ENCODE measurements around the gene PPP1R12A. TPM values are rescaled to one million over a fixed set of nuclear protein-coding genes. Genes with fewer than 3 reads are reported as not detected.

The PPP1R12A gene
- total RNA-seq, 1 donor from 2014 or later, result 374 TPM

DNA sequence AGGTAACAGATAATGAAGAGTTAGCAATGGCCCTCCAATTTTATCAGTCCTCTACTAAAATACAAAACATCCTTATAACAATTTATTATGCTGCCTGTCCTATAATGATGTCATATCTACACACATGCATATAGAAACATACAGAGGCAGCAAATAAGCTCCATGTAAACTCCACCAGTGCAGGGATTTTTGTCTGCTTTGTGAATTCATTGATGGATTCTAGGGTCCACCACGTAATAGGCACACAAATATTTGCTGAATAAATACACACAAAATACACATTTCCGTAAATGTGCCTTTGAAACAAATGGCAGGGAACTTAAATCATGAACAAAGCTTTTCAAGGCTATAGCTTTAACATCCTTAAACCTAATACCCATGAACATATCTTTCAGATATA lies 34.7 kb downstream of the PPP1R12A start:
- Histone ChIP-seq H3K9me3 (no peaks in the 10 kb centered on the region), H3K4me1 (peaks cover 5 to 55% of the 10 kb centered on the region in 2 donors), H3K27ac (peak overlapping the region in 1 of 2 donors; percentile 2)

DNA sequence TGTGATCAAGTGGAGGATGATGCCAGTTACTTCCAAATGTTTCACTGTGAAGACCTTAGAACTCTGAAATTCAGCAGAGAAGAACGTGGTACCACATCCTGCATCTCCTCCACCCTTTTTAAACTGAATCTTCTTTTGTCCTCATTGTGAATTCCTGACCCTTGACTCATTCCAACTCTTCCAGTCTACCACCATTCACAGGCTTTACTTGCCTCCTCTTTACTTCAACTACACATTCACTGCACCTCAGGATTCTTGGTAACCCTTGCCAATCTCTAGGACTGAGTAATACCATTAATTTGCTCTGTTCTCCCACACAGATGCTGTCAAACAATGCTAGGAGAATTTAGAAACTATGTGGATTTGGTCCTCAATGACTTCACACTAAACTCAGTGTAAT lies 37.3 kb downstream of the PPP1R12A start:
- H3K27ac ChIP-seq, result peak overlapping the region in 1 of 2 donors; percentile 10
- no peak for DNase-seq (ENCODE audit: low spot score in 2 of 2)
- TF ChIP-seq, protein P1, sequence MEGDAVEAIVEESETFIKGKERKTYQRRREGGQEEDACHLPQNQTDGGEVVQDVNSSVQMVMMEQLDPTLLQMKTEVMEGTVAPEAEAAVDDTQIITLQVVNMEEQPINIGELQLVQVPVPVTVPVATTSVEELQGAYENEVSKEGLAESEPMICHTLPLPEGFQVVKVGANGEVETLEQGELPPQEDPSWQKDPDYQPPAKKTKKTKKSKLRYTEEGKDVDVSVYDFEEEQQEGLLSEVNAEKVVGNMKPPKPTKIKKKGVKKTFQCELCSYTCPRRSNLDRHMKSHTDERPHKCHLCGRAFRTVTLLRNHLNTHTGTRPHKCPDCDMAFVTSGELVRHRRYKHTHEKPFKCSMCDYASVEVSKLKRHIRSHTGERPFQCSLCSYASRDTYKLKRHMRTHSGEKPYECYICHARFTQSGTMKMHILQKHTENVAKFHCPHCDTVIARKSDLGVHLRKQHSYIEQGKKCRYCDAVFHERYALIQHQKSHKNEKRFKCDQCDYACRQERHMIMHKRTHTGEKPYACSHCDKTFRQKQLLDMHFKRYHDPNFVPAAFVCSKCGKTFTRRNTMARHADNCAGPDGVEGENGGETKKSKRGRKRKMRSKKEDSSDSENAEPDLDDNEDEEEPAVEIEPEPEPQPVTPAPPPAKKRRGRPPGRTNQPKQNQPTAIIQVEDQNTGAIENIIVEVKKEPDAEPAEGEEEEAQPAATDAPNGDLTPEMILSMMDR (IDR thresholded peaks at IDR 0.05), result no peak
- no peaks in the 10 kb centered on the region for H3K36me3 ChIP-seq
- H3K27me3 ChIP-seq, result no peaks in the 10 kb centered on the region
- H3K9me3 ChIP-seq, result no peaks in the 10 kb centered on the region
- intact Hi-C loops (cut with DNase I), result loop anchor here (10.0 kb wide), 1 partner anchor 203 kb away; the partner anchor contains the start of gene PAWR
- H3K4me3 ChIP-seq, result no peak overlapping the region
- peaks cover 9 to 57% of the 10 kb centered on the region in 2 donors for H3K4me1 ChIP-seq

More for the DNA sequence above, 34.7 kb downstream of the PPP1R12A start:
- H3K36me3 ChIP-seq, result no peaks in the 10 kb centered on the region
- TF ChIP-seq, protein P1 (IDR thresholded peaks at IDR 0.05), result no peak
- intact Hi-C loops (cut with DNase I), result no loop called here
- DNase-seq (ENCODE audit: low spot score in 2 of 2), result no peak
- H3K27me3 ChIP-seq, result no peaks in the 10 kb centered on the region
- H3K4me3 ChIP-seq, result no peak overlapping the region

DNA sequence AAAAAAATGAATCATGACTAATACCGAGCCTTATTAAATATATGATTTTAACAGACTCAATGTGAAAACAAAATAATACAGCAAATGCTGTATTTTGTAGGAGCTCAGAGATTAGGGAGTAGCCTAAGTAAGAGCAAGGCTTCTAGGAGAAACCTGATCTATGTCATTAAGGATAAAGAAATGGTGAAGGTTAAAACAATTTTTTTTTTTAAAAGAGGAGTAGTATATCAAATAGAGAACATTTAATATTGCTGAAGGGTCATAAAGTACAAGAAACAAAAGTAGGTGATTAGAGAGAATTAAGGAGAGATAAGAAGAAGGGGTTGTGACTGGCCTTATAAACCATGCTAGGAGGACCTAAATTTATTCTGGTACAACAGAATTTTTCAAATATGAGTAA lies 39.1 kb downstream of the PPP1R12A start:
- Histone ChIP-seq H3K27ac (no peak overlapping the region), H3K4me1 (peaks cover 6 to 52% of the 10 kb centered on the region in 2 donors), H3K9me3 (no peaks in the 10 kb centered on the region), H3K4me3 (no peak overlapping the region), H3K36me3 (no peaks in the 10 kb centered on the region), H3K27me3 (no peaks in the 10 kb centered on the region)
- intact Hi-C loops (cut with DNase I), result loop anchor here (10.0 kb wide), 1 partner anchor 201 kb away; the partner anchor contains the start of gene PAWR
- TF ChIP-seq, protein P1 (IDR thresholded peaks at IDR 0.05), result no peak
- no peak for DNase-seq (ENCODE audit: low spot score in 2 of 2)

DNA sequence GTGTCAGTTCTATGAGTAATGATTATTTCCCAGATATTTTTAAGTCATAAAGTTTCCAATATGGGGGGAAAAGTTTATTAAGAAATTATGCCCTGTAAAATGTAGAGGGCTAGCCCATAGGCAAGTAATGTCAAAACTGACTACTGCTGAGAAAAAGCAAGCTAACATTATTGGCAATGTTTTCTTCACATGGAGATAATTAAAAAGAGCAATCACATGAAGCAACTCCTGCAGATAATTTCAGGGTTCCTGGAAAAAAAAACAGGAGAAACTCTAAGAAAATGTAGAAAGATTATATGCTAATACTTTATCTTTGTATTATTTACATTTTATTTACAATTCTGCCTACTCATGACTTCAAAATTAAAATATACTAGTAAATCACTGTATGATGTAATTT lies 39.8 kb downstream of the PPP1R12A start:
- Histone ChIP-seq H3K4me1 (peaks cover 4 to 46% of the 10 kb centered on the region in 2 donors), H3K27me3 (no peaks in the 10 kb centered on the region), H3K4me3 (no peak overlapping the region), H3K27ac (no peak overlapping the region), H3K9me3 (no peaks in the 10 kb centered on the region), H3K36me3 (no peaks in the 10 kb centered on the region)
- intact Hi-C loops (cut with DNase I), result loop anchor here (10.0 kb wide), 1 partner anchor 200 kb away; the partner anchor contains the start of gene PAWR
- no peak for DNase-seq (ENCODE audit: low spot score in 2 of 2)
- TF ChIP-seq, protein P1 (IDR thresholded peaks at IDR 0.05), result no peak

DNA sequence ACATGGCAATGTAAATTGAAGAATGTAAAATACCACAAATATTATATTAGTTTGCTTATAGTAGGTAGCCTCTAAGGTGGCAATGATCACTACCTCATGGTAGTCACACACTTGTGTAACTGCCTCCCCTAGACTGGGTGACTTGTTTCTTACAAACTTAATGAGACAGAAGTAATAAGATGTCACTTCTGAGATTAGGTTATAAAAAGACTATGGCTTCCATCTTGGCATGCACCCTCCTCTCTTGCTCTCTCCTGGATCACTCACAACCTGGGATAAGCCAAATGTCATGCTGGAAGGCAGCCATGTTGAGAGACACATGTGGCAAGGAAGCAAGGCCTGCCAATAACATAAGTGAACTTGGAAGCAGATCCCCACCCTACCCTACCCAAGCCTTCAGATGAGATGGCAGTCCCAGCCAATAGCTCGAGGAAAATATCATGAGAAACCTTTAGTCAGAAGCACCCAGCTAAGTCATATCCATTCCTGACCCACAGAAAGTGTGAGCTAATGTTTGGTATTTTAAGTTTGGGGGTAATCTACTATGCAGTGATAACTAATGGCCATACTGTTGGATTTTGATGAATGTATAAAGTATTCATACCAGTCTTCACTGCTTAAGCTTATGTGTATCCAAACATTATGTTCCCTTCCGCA lies 43.3 kb downstream of the PPP1R12A start:
- intact Hi-C loops (cut with DNase I), result loop anchor here (10.0 kb wide), 1 partner anchor 197 kb away; the partner anchor contains the start of gene PAWR
- peaks cover 4 to 54% of the 10 kb centered on the region in 2 donors for H3K4me1 ChIP-seq
- TF ChIP-seq, protein P1 (IDR thresholded peaks at IDR 0.05), result no peak
- no peaks in the 10 kb centered on the region for H3K9me3 ChIP-seq
- no peak for DNase-seq (ENCODE audit: low spot score in 2 of 2)
- no peaks in the 10 kb centered on the region for H3K27me3 ChIP-seq
- no peaks in the 10 kb centered on the region for H3K36me3 ChIP-seq
- peak overlapping the region; percentile 12 to 35 for H3K27ac ChIP-seq
- no peak overlapping the region for H3K4me3 ChIP-seq
